ENCODE measurements around the gene SCN1B.

GRCh38 chr19:35039881-35040825 is 9.9 kb downstream of the SCN1B start:
- no peak for TF ChIP-seq RAD21 (IDR thresholded peaks at IDR 0.05; ENCODE audit: insufficient read depth, low read depth, low read length)
- no peak for TF ChIP-seq CTCF (IDR thresholded peaks at IDR 0.05 in 2 of 3, conservative IDR thresholded peaks at IDR 0.05 in 1 of 3; ENCODE audit: control insufficient read depth in 2 of 3, extremely low read depth in 1 of 3, insufficient read depth in 1 of 3, low read depth in 3 of 3, low read length in 3 of 3)
- TF ChIP-seq TCF12 (IDR thresholded peaks at IDR 0.05; ENCODE audit: low read depth, low read length): no peak
- no peak for TF ChIP-seq GABPA (IDR thresholded peaks at IDR 0.05; ENCODE audit: low read depth)
- TF ChIP-seq NR2C2 (IDR thresholded peaks at IDR 0.05; ENCODE audit: borderline replicate concordance, control insufficient read depth, insufficient read length, low read depth): no peak
- TF ChIP-seq ZNF384 (IDR thresholded peaks at IDR 0.05; ENCODE audit: borderline replicate concordance, low read depth, low read length): no peak
- TF ChIP-seq EP300 (IDR thresholded peaks at IDR 0.05; ENCODE audit: borderline replicate concordance in 1 of 2, control insufficient read depth in 1 of 2, low read depth in 2 of 2, low read length in 2 of 2): no peak
- TF ChIP-seq ASH2L (IDR thresholded peaks at IDR 0.05; ENCODE audit: borderline replicate concordance, low read depth): no peak
- no peak for TF ChIP-seq NR2F1 (conservative IDR thresholded peaks at IDR 0.05)
